ENCODE results near the gene ELF3. TPM values are rescaled to one million over a fixed set of nuclear protein-coding genes. Genes with fewer than 3 reads are reported as not detected.

ELF3 gene
- total and polyA plus RNA-seq, 2 of the 8 experiments (the other 6 are each of a cell fraction or from before 2014, with no cell fraction given): 17.3 to 25.0 TPM

- Histone ChIP-seq H3K18ac (ENCODE audit: extremely low read depth, low read length) (peak overlapping the region; percentile 85; the same call in 1 of the 2 replicates), H3K4ac (replicated peaks; ENCODE audit: insufficient read length, low read depth, low read length) (no peak overlapping the region), H3K23me2 (ENCODE audit: low read depth, low read length) (peaks cover 9% of the 10 kb centered on the region), H2BK12ac (ENCODE audit: low read depth, low read length) (peak overlapping the region; percentile 91), H4K8ac (ENCODE audit: extremely low read depth, insufficient read depth, low read length) (no peak overlapping the region), H4K5ac (ENCODE audit: insufficient read length, low read depth, low read length) (peak overlapping the region; percentile 80), H2BK5ac (ENCODE audit: low read depth, low read length) (peak overlapping the region; percentile 98), H3K4me3 (ENCODE audit: extremely low read depth in 1 of 4, insufficient read depth in 2 of 4, low read depth in 3 of 4, low read length in 4 of 4) (peak overlapping the region in 2 of 4 experiments; percentile 19 to 48; a peak in 4 of 8 replicates), H3K14ac (ENCODE audit: insufficient read length) (no peak overlapping the region), H2BK20ac (ENCODE audit: low read length) (peak overlapping the region; percentile 94), H3K79me2 (ENCODE audit: control insufficient read depth in 1 of 2, insufficient read depth in 2 of 2, low read length in 2 of 2) (peaks cover 0 to 13% of the 10 kb centered on the region in 2 experiments; a peak in 1 of 4 replicates), H4K20me1 (replicated peaks in 1 of 2; ENCODE audit: control insufficient read depth in 1 of 2, insufficient read depth in 2 of 2, low read length in 2 of 2) (peaks cover 2 to 6% of the 10 kb centered on the region in 2 experiments), H3K4me1 (replicated peaks in 1 of 4; ENCODE audit: control insufficient read depth in 3 of 4, insufficient read depth in 4 of 4, low read length in 3 of 4) (peaks cover 12 to 39% (median 31%) of the 10 kb centered on the region in 4 experiments), H3K27ac (ENCODE audit: low read depth, low read length) (peak overlapping the region; percentile 85), H2AFZ (ENCODE audit: low read length) (no peak overlapping the region), H4K91ac (replicated peaks; ENCODE audit: insufficient read length, low read length) (peak overlapping the region; percentile 99), H3K23ac (ENCODE audit: insufficient read length) (no peak overlapping the region), H3K4me2 (ENCODE audit: insufficient read depth in 1 of 2, low read depth in 2 of 2, low read length in 2 of 2) (peak overlapping the region; percentile 67 to 88; a peak in 3 of 4 replicates), H3K79me1 (ENCODE audit: low read depth, low read length) (peaks cover 5% of the 10 kb centered on the region), H3K36me3 (ENCODE audit: control insufficient read depth in 2 of 4, insufficient read depth in 4 of 4, low read length in 3 of 4) (peaks cover 14 to 36% (median 23%) of the 10 kb centered on the region in 4 experiments; a peak in 7 of 8 replicates), H3K9ac (replicated peaks in 1 of 4; ENCODE audit: extremely low read depth in 1 of 4, low read depth in 3 of 4, low read length in 3 of 4) (peak overlapping the region in 1 of 4 experiments; percentile 5; a peak in 1 of 7 replicates), H2BK120ac (replicated peaks; ENCODE audit: low read depth, low read length) (peak overlapping the region; percentile 98), H3K9me3 (ENCODE audit: insufficient read depth in 2 of 2, low read depth in 1 of 2, low read length in 1 of 2) (no peaks in the 10 kb centered on the region), H2AK5ac (ENCODE audit: low read depth, low read length) (peak overlapping the region; percentile 58; the same call in 1 of the 2 replicates), H2BK15ac (ENCODE audit: low read length) (0 out of 2 replicates have a peak overlapping the region, but pooled peaks have one; percentile 97), H3K56ac (replicated peaks; ENCODE audit: insufficient read length, low read depth, low read length) (no peak overlapping the region), H3K27me3 (replicated peaks in 1 of 4; ENCODE audit: control insufficient read depth in 3 of 4, extremely low read depth in 1 of 4, insufficient read depth in 3 of 4, low read length in 3 of 4) (no peaks in the 10 kb centered on the region)
- POLR2A ChIA-PET (ENCODE audit: partially characterized antibody): interaction anchor here (0.7 to 6.4 kb wide), 18 partner anchors 8 to 146 kb away, joined by 3 to 98 read pairs (median 6); partner anchors contain the start of genes GPR37L1, RNPEP and TIMM17A
- FAIRE-seq: no peak
- 66% methylated on average over 8 of the region's 8 CpGs; no CpG with 5 or more reads in 1 of the 2 experiments for WGBS, 2 experiments (ENCODE audit: extremely low coverage in 1 of 2, insufficient coverage in 1 of 2, insufficient read length in 1 of 2, insufficient replicate concordance in 2 of 2, low coverage in 1 of 2, low lambda C conversion rate in 2 of 2, missing lambda C conversion rate in 1 of 2)
- DNase-seq (ENCODE audit: low read depth in 1 of 2, low spot score in 2 of 2): no peak
- CTCF ChIA-PET (ENCODE audit: partially characterized antibody): interaction anchor here (0.7 to 27.9 kb wide), 35 partner anchors 8 to 993 kb away, joined by 3 to 1014 read pairs (median 4); partner anchors contain the start of genes GPR37L1 and RNPEP
Measured at GRCh38 chr1:202007304-202007703, 3.1 kb upstream of the ELF3 start.
